Right lung (tissue), 5 donors: ENCODE data around the gene HSBP1L1. TPM values are rescaled to one million over a fixed set of nuclear protein-coding genes. Genes with fewer than 3 reads are reported as not detected.

Experiments used
- DNase-seq, 2 donors: peaks; one replicate each; pipeline ENCODE4 v3.0.0-alpha.2; 2013
- polyA plus RNA-seq, 5 donors: library from polyadenylated mRNA; unstranded; fragments of 120-200 nt; gene quantifications; one replicate each; pipeline versions ENCODE4 v1.2.1 to v1.2.3, GENCODE V29; 2013; ENCODE audit warnings: inconsistent platforms in 1 of 5, low replicate concordance in 1 of 5; ENCODE audit not compliant: insufficient read length in 5 of 5, insufficient read depth in 1 of 5

HSBP1L1 gene
- polyA plus RNA-seq, 5 donors = 24.5 to 28.7 (median 27.7) TPM

GRCh38 chr18:79942786-79943607 lies 21.4 kb upstream of the HSBP1L1 start:
- DNase-seq = no peak

GRCh38 chr18:79943608-79944125 lies 20.8 kb upstream of the HSBP1L1 start:
- DNase-seq = no peak

DNA sequence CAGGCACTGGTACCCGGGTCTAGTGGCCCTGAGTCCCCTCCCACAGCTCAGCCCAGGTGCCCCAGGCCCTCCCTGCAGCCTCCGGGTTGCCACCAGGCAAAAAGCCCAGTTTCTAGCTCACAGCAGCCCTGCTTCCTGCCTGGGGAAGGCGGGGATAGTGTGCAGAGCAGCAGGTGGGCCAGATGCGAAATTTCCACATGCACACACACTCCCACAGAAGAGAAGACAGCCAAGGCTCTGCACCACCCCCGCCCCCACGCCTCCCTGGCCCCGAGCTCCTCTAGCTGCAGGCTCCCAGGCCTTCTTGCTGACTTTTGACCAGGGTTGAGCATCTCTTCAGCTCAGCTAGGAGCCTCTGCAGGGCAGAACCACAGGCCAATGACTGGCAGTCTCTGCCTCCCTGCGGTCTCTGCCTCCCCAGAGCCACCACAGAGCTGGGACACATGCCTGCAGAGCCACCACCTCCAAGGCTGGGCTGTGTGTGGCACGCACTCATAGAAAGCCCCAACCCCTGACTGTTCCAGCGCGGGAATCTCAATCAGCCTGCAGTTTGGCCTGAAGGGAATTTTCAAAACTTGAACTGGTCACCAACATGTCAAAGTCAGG lies 20.2 kb upstream of the HSBP1L1 start:
- DNase-seq = no peak

GRCh38 chr18:79944746-79945117 lies 19.7 kb upstream of the HSBP1L1 start:
- no peak for DNase-seq

GRCh38 chr18:79945118-79946042 lies 19.1 kb upstream of the HSBP1L1 start:
- no peak for DNase-seq

- DNase-seq = no peak
These were observed 17.2 kb upstream of the HSBP1L1 start for GRCh38 chr18:79947054-79947755.

DNA sequence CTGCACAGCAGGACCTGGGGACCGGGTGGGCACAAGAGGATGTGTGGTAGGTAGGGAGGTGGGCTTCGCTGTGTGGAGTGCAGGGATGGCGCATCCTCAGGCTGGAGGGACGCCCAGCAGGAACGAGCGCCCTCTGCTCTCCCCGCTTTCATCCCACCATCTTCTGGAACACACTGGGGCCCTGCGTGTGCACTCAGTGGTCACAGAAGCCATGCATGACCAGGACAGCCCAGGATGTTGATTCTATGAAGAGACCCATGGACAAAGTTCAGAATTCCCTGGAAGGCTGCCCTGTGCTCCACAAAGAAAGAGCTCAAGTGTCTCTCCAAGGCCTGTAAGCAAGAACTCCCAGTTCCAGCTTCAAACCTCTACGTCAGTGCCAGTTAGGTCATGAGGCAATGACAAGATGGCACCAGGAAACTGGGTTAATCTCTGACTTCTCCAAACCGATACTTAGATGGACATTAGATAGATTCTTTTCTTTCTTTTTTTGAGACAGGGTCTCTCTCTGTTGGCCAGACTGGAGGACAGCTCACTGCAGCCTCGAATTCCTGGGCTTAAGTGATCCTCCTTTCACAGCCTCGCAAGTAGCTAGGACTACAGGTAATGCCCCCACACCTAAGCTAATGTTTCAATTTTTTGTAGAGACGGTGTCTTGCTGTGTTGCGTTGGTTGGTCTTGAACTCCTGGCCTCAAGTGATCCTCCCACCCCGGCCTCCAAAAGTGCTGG lies 16.4 kb upstream of the HSBP1L1 start:
- DNase-seq = no peak

DNA sequence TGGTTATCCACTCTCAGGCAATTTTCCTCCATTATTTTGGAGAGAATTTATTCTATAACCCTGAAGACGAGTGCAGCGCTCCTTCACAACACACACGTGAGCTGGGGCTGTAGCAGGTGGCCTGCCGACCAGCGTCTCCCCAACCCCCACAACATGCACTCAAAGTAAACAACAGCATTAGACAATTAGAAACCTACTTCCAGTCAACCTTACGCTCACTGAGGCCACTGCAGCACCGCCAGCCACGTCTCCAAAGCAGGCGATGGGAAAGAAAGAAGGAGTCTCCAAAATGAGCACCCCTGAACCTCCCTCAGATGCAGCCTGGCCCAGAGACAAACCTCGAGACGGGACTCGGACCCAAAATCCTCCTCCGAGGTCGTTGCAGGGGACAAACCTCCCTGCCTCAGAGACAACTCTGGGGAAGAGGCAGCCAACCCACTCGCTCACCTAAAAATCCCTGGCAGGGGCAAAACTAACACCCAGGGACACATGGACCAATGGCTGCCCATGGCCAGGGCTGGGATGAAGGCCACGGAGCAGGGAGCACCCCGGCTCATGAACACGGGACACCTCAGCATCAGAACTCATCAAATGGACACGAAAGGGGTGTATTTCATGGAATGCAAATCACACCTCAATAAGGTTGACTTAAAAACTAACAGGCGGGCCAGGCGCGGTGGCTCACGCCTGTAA lies 15.6 kb upstream of the HSBP1L1 start:
- DNase-seq = no peak

GRCh38 chr18:79949697-79950487 lies 14.6 kb upstream of the HSBP1L1 start:
- no peak for DNase-seq

GRCh38 chr18:79950515-79951341 lies 13.7 kb upstream of the HSBP1L1 start:
- DNase-seq = no peak

- peak; percentile 89 for DNase-seq
These were observed 12.6 kb upstream of the HSBP1L1 start, which contains the start of gene SLC66A2 for GRCh38 chr18:79951545-79952455. Gene SLC66A2 (minus strand): TSS chr18:79951653. CDS start chr18:79950926, 727 bp downstream.

GRCh38 chr18:79952456-79952995 lies 11.9 kb upstream of the HSBP1L1 start:
- no peak for DNase-seq

DNA sequence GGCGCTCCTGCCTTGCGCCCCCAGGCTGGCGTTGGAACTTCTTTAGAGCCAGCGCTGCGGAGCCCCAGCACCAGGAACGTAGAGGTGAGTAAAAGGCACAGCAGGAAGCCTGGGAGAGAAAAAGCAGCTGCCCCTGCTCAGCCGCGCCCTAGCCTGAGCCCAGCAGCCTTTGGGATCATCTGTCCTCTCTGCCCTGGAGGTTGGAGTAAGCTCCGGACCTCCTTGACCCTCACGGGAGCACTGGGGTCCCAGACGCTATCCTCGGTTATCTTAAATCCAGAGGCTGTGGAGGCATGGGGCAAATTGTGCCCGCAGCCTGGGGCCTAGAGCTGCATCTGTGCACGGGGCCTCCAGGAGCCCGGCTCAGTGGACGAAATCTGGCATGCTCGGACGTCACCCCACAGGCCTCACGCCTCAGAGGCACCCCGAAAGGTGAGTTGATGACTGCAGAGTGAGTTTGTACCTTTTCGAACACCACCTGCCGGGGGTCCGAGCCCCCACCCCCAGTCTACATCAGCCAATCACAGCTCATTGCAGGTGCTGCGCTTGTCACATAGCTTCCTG lies 11.4 kb upstream of the HSBP1L1 start:
- no peak for DNase-seq

- peak in 1 of 2 donors; percentile 34 for DNase-seq
These were observed 10.3 kb upstream of the HSBP1L1 start for GRCh38 chr18:79953971-79954651.

DNA sequence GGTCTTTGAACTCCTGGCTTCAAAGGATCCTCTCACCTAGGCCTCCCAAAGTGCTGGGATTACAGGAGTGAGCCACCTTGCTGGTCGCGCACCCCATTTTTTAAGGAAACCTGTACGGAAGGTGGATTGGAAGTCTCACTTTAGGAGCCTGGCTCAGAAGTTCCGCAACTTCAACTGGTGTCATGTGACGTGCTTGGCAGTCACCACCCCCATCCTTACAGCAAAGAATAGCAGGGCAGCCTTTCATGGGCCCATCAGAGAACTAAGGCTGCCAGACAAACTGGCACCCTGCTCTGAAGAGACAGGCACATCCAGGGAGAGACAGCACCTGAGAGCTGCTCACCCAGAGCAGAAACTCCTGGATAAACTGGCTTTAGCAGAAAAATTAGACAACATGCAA lies 9.7 kb upstream of the HSBP1L1 start:
- DNase-seq = no peak
